Bone marrow (tissue), 2 donors: ENCODE data around the gene MARCHF2.

Experiments
- DNase-seq, 2 donors: peaks; one replicate each; lab custom pipeline; 2025; lab: John Stamatoyannopoulos, UW

MARCHF2 gene

GRCh38 chr19:8453616-8454015, 40.5 kb downstream of the MARCHF2 start:
- DNase-seq, result no peak

- DNase-seq, result no peak
Measured at GRCh38 chr19:8454218-8454617, 41.1 kb downstream of the MARCHF2 start.

GRCh38 chr19:8455018-8455417, 41.9 kb downstream of the MARCHF2 start:
- DNase-seq, result no peak

GRCh38 chr19:8456064-8456463, 43.0 kb downstream of the MARCHF2 start:
- no peak for DNase-seq

- no peak for DNase-seq
Measured at GRCh38 chr19:8457209-8457608, 44.1 kb downstream of the MARCHF2 start.

GRCh38 chr19:8457827-8458226, 44.7 kb downstream of the MARCHF2 start:
- DNase-seq, result no peak

GRCh38 chr19:8458380-8458779, 45.3 kb downstream of the MARCHF2 start:
- no peak for DNase-seq

GRCh38 chr19:8459095-8459494, 46.0 kb downstream of the MARCHF2 start:
- no peak for DNase-seq

GRCh38 chr19:8459520-8460270, 46.6 kb downstream of the MARCHF2 start:
- DNase-seq, result no peak

- no peak for DNase-seq
Measured at GRCh38 chr19:8460516-8461298, 47.6 kb downstream of the MARCHF2 start.

- DNase-seq, result no peak
Measured at GRCh38 chr19:8461376-8461775, 48.3 kb downstream of the MARCHF2 start.

GRCh38 chr19:8461891-8462290, 48.8 kb downstream of the MARCHF2 start:
- no peak for DNase-seq

GRCh38 chr19:8462571-8462970, 49.5 kb downstream of the MARCHF2 start:
- DNase-seq, result no peak

GRCh38 chr19:8463365-8463764, 50.3 kb downstream of the MARCHF2 start:
- no peak for DNase-seq

GRCh38 chr19:8466018-8466417, 52.9 kb downstream of the MARCHF2 start:
- DNase-seq, result no peak

- no peak for DNase-seq
Measured at GRCh38 chr19:8468124-8468523, 55.0 kb downstream of the MARCHF2 start.

GRCh38 chr19:8468761-8469373, 55.8 kb downstream of the MARCHF2 start:
- no peak for DNase-seq

- no peak for DNase-seq
Measured at GRCh38 chr19:8469613-8470368, 56.7 kb downstream of the MARCHF2 start.

GRCh38 chr19:8473648-8474476, 60.8 kb downstream of the MARCHF2 start:
- no peak for DNase-seq

GRCh38 chr19:8475005-8475404, 61.9 kb downstream of the MARCHF2 start:
- no peak for DNase-seq

GRCh38 chr19:8476524-8476923, 63.4 kb downstream of the MARCHF2 start:
- no peak for DNase-seq
